NB4 (cell line): ENCODE measurements around the gene CTDSP1.

Source experiments
- DNase-seq: peaks from one replicate; pipeline ENCODE4 v3.0.0; 2010; ENCODE audit warnings: low read depth
- H3K4me3 ChIP-seq: one replicate; pipeline ENCODE4 v1.5.1; 2011; ENCODE audit warnings: mild to moderate bottlenecking, low read depth, low read length, moderate library complexity
- MYC ChIP-seq: IDR thresholded peaks from 2 replicates; pipeline ENCODE4 v1.6.1; 2011; ENCODE audit warnings: low read depth, low read length
- POLR2A ChIP-seq: IDR thresholded peaks from 2 replicates; pipeline ENCODE4 v1.6.1; 2011; ENCODE audit warnings: mild to moderate bottlenecking; ENCODE audit not compliant: insufficient read length; ENCODE audit errors: extremely low read depth
- TF ChIP-seq, protein P1 (sequence below): IDR thresholded peaks from 2 replicates; pipeline ENCODE4 v1.6.1; 2011; ENCODE audit warnings: low read depth, low read length
- TF ChIP-seq, protein P2 (sequence below): IDR thresholded peaks from one replicate; pipeline ENCODE4 v1.5.1; 2012; ENCODE audit warnings: low read depth, low read length

Gene CTDSP1

DNA sequence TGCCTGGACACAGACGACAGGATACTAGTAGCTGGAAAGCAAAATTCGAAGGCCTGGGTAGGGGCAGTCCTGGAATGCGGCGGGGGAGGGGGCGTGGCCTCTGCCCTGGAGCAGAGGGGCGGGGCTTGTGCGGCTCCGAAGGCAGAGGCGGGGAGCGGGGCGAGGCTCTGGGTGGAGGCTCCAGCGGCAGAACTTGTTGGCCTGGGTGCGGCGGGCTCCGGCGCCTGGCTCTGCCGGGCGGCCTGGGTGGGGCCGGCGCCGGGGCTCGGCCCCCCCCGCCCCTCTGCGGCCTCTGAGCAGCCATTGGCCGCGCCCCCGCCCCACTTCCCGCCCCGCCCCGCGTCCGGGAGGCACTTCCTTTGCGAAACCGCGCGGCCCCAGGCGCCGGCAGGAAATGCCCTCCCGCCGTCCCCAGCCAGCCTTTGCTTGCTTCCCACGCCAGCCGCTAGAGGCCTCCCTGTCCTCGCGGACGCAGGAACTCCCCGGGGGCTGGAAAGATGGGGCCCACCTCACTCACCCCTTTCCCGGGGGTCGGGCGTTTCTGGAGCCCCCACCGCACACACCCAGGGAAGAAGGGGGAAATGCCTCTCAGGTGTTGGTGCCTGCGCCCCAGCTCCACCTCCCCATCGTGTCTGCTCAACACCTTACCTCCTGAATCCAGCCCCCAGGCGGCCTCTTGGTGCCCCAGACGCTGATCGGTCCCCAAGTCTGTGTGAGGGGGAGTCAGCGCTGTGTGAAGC lies 6.7 kb downstream of the CTDSP1 start:
- DNase-seq, result peak; percentile 98
- TF ChIP-seq, protein P1, sequence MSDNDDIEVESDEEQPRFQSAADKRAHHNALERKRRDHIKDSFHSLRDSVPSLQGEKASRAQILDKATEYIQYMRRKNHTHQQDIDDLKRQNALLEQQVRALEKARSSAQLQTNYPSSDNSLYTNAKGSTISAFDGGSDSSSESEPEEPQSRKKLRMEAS, result peak; percentile 29
- TF ChIP-seq MYC (peak; percentile 66), POLR2A (no peak)
- TF ChIP-seq, protein P2, sequence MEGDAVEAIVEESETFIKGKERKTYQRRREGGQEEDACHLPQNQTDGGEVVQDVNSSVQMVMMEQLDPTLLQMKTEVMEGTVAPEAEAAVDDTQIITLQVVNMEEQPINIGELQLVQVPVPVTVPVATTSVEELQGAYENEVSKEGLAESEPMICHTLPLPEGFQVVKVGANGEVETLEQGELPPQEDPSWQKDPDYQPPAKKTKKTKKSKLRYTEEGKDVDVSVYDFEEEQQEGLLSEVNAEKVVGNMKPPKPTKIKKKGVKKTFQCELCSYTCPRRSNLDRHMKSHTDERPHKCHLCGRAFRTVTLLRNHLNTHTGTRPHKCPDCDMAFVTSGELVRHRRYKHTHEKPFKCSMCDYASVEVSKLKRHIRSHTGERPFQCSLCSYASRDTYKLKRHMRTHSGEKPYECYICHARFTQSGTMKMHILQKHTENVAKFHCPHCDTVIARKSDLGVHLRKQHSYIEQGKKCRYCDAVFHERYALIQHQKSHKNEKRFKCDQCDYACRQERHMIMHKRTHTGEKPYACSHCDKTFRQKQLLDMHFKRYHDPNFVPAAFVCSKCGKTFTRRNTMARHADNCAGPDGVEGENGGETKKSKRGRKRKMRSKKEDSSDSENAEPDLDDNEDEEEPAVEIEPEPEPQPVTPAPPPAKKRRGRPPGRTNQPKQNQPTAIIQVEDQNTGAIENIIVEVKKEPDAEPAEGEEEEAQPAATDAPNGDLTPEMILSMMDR, result peak; percentile 79
- peak overlapping the region; percentile 49 for H3K4me3 ChIP-seq

DNA sequence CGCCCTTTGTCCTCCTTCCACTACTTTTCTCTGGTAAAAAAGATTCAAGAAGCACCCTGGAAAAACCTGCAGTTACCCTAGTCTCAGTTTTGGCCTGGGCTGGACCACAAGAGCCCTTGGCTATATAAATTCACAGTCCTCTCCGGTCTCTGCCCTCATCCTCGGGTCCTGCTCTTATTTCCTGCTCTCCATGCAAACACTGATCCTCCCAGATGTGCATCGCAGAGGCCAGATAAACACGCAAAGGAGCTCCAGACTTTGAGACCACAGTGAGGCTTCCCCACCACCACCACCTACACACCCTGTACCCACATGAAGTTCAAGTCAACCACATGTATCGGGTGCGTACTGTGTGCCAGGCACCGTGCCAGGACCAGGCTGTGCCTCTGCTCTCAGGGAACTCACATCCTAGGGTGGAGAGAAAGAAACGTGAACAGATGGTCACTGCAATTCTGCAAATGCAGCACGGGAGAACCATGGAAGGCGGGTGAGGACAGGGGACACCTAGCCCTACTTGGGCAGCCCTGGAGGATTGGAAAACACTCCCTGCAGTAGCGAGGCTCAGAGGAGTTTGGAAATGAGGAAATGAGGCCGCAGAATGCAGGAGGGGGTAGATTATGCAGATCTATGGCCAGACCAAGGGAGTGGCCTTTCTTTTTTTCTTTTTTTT lies 7.4 kb downstream of the CTDSP1 start:
- TF ChIP-seq POLR2A (no peak), MYC (no peak; the same call in 1 of the 2 replicates)
- TF ChIP-seq, protein P2, result no peak
- TF ChIP-seq, protein P1, result peak; percentile 58; the same call in 1 of the 2 replicates
- peak overlapping the region; percentile 49 for H3K4me3 ChIP-seq
- DNase-seq, result peak; percentile 83

DNA sequence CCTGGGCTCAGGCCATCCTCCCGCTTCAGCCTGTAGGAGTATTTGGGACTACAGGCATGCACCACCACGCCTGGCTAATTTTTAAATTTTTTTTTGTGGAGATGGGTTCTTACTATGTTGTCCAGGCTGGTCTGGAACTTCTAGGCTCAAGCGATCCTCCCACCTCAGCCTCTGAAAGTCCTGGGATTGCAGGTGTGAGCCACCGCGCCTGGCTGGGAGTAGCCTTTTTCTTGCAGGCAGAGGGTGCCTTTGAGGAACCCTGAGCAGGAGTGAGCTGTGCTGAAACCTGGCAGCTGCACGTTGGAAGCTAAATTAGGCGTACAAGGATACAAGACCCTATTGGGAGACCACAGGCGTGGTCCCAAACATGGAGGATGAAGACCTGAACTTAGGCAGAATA lies 8.0 kb downstream of the CTDSP1 start:
- TF ChIP-seq, protein P2, result no peak
- TF ChIP-seq MYC (no peak), POLR2A (no peak)
- TF ChIP-seq, protein P1, result no peak

DNA sequence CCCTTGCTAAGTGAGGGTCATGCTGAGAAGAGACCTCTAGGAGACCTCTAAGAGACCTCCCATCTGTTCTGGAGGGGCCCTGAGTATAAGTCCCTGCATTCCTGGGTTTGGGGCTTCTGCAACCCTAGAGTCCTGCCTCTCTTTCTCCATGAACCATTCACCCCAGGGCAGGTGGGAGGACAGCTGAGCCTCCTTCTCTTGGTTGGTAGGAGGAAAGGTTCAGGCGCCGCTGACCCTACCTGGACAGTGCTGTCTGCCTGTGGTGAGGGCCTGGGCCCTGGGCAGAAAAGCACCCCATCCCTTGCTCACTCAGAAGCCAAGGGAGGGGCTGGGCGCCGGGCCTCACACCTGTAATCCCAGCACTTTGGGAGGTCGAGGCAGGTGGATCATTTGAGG lies 18.7 kb downstream of the CTDSP1 start:
- TF ChIP-seq MYC (no peak), POLR2A (no peak)
- TF ChIP-seq, protein P2, result no peak
- TF ChIP-seq, protein P1, result no peak
- no peak overlapping the region for H3K4me3 ChIP-seq
- no peak for DNase-seq

More for the DNA sequence above, 8.0 kb downstream of the CTDSP1 start:
- peak; percentile 39 for DNase-seq
- no peak overlapping the region for H3K4me3 ChIP-seq

DNA sequence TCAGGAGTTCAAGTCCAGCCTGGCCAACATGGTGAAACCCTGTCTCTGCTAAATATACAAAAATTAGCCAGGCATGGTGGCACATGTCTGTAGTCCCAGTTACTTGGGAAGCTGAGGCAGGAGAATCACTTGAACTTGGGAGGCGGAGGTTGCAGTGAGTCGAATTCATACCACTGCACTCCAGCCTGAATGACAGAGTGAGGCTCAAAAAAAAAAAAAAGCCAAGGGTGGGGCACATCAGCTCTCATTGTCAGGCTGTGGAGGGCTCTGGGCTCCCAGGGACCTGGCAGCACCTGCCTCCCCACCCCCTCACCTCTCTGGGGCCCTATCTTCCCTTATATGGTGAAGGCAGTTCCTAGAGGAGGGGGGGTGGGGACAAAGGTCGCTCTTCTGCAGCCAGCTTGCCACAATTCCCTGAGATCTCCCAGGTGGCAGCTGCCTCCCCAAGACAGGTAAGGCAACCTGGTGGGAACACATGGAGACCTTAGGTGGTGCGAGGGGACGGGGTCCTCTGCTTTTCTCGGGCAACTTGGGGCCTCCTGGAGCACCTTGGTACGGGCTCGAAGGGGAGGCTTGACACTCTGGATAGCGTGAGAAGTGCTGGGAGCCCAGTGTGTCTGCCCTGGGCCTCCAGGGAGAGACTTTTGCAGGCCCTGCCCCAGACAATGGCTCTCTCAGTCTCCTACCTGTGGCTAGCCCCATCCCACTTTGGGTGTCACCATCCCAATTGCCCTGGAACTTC lies 19.2 kb downstream of the CTDSP1 start, which contains the start of gene VIL1:
Gene VIL1 (plus strand): TSS at position 407 of the 742 bp plus-strand sequence. CDS start 4,656 bp downstream, outside the sequence.
- TF ChIP-seq POLR2A (no peak), MYC (no peak)
- TF ChIP-seq, protein P2, result no peak
- TF ChIP-seq, protein P1, result no peak
- DNase-seq, result no peak
- no peak within 1 kb of the TSS for H3K4me3 ChIP-seq
